T-helper 9 cell (primary cell): ENCODE measurements around the gene USF2.

Source experiments
- DNase-seq: peaks from one replicate; pipeline ENCODE4 v3.0.0-alpha.2; 2020

The USF2 gene

GRCh38 chr19:35327642-35328041 lies 58.9 kb downstream of the USF2 start:
- DNase-seq: no peak

GRCh38 chr19:35328851-35329285 lies 60.1 kb downstream of the USF2 start, which contains the start of gene CD22:
Gene CD22 (plus strand): TSS chr19:35329187. CDS start chr19:35332041, 2,854 bp downstream.
- no peak for DNase-seq

DNA sequence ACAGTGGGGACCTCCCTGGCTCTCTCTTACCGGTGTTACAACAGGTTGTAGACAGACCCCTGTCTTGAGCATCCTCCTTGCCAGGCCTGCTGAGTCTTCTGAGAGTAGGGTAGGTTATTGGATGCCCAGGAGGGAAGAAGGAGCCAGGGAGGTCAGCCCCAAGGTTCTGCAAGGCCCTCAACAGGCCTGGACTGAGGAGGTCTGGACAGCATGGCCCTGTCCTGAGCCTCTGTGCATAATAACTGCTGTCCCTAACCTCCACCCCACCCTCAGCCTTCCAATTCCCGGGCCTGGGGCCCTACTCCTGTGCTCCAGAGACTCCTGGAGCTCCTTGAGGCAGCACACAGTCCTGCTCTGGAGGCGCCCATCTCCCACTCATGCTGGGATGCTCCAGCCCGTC lies 60.6 kb downstream of the USF2 start:
- no peak for DNase-seq
